CD4-positive, alpha-beta T cell (primary cell): ENCODE measurements around the gene BABAM2. TPM values are rescaled to one million over a fixed set of nuclear protein-coding genes. Genes with fewer than 3 reads are reported as not detected.

ENCODE experiments used
- ATAC-seq: fragments of 200-7000 bp; cut with Tn5 transposase; one replicate; pipeline ENCODE4 v1.10.0; 2022; ENCODE audit warnings: mild to moderate bottlenecking; ENCODE audit not compliant: poor library complexity
- CTCF ChIA-PET: fragments of 350-600 bp; sonication (Branson Sonifier 250); formaldehyde crosslinking; loops from one replicate; lab custom pipeline; 2021; ENCODE audit warnings: antibody characterized with exemption, inconsistent platforms; lab: Charles Lee
- POLR2A ChIA-PET: fragments of 350-600 bp; sonication (Branson Sonifier 250); formaldehyde crosslinking; loops from one replicate; lab custom pipeline; 2021; ENCODE audit warnings: antibody characterized with exemption, inconsistent platforms; lab: Charles Lee
- DNase-seq, 14 experiments: peaks; one replicate each; pipeline ENCODE4 v3.0.0-alpha.2; 2013 to 2020; ENCODE audit warnings: mixed read lengths in 2 of 14
- H3K27ac ChIP-seq, 2 donors: one replicate each; pipeline versions ENCODE4 v1.5.1 to v1.7.0; 2013; ENCODE audit warnings: low read length in 2 of 2, low read depth in 1 of 2, mild to moderate bottlenecking in 1 of 2
- H3K27me3 ChIP-seq, 2 experiments: 1 replicate in 1 of 2; 2 replicates in 1 of 2; pipeline versions ENCODE4 v1.6.1 to v1.7.0; 2013; ENCODE audit warnings: low read length in 2 of 2, control low read depth in 1 of 2, mild to moderate bottlenecking in 1 of 2, moderate library complexity in 1 of 2; ENCODE audit not compliant: insufficient read depth in 2 of 2, control insufficient read depth in 1 of 2
- H3K36me3 ChIP-seq: one replicate; pipeline ENCODE4 v1.6.1; 2013; ENCODE audit warnings: low read length, control low read depth; ENCODE audit not compliant: insufficient read depth
- H3K4me1 ChIP-seq: one replicate; pipeline ENCODE4 v1.6.1; 2013; ENCODE audit warnings: low read length, control low read depth; ENCODE audit not compliant: insufficient read depth
- H3K4me3 ChIP-seq: one replicate; pipeline ENCODE4 v1.5.1; 2013; ENCODE audit warnings: mild to moderate bottlenecking, low read length, moderate library complexity
- H3K9me3 ChIP-seq, 2 experiments: 1 replicate in 1 of 2; 2 replicates in 1 of 2; pipeline versions ENCODE4 v1.6.1 to v1.7.0; 2013; ENCODE audit warnings: low read length in 2 of 2, mild to moderate bottlenecking in 2 of 2, control low read depth in 1 of 2, moderate library complexity in 1 of 2; ENCODE audit not compliant: control insufficient read depth in 1 of 2, insufficient read depth in 1 of 2
- H3K27ac Mint-ChIP-seq: one replicate; pipeline ENCODE4 v1.8.0; 2020; ENCODE audit warnings: mixed read lengths
- H3K27me3 Mint-ChIP-seq: one replicate; pipeline ENCODE4 v1.8.0; 2021; ENCODE audit warnings: mixed read lengths
- H3K36me3 Mint-ChIP-seq: one replicate; pipeline ENCODE4 v1.8.0; 2021; ENCODE audit warnings: low read depth, mixed read lengths
- H3K4me1 Mint-ChIP-seq: one replicate; pipeline ENCODE4 v1.8.0; 2021; ENCODE audit warnings: low read depth, mixed read lengths
- H3K4me3 Mint-ChIP-seq: one replicate; pipeline ENCODE4 v1.8.0; 2020; ENCODE audit warnings: mild to moderate bottlenecking, mixed read lengths
- H3K9me3 Mint-ChIP-seq: one replicate; pipeline ENCODE4 v1.8.0; 2020; ENCODE audit warnings: mixed read lengths
- intact Hi-C, 2 experiments: fragments of 100-400 bp; cut with DNase I in 1 of 2; cut with micrococcal nuclease in 1 of 2; formaldehyde crosslinking; loops; one replicate each; pipeline versions ENCODE4 v1.15.1 to v1.9.0; 2023 to 2025; cut with DNase I, micrococcal nuclease
- total RNA-seq, 174 experiments: library from RNA in 2 of 174; stranded (reverse) in 2 of 174; gene quantifications; one replicate each; pipeline ENCODE4 v1.2.3 and lab custom pipeline; 2021 to 2026
- TF ChIP-seq, protein P1 (sequence below): fragments of 200-600 bp; IDR thresholded peaks from one replicate; pipeline ENCODE4 v1.8.0; 2022; ENCODE audit warnings: antibody characterized with exemption, mild to moderate bottlenecking

The BABAM2 gene
- total RNA-seq, 2 experiments from 2014 or later: 29.2 to 32.8 TPM

DNA sequence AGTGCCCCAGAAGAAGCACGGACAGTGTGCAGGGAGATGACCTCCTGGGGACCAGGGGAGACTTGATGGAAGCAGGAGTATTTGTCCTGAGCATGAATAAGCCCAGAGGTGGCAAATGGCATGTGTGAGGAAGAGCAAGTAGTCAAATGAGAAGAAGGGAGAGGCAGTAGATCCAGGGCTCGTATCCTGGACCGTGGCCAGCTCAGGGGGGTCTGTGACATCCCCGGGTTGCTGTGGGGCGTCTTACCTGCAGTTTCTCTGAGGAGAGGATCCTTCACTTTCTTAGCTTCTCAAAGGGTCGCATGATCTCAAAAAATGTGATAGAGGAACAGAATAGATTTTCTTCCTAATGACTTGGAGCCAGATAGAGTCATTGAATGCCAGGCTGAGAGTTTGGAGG, 445.1 kb downstream of the BABAM2 start:
- DNase-seq: no peak
- no peak overlapping the region for H3K27ac ChIP-seq
- ChIA-PET CTCF (no interaction called here), POLR2A (no interaction called here)
- Mint-ChIP-seq H3K4me3 (no peak overlapping the region), H3K27me3 (no peaks in the 10 kb centered on the region), H3K36me3 (peaks cover 8% of the 10 kb centered on the region), H3K27ac (peak overlapping the region; percentile 15), H3K9me3 (no peaks in the 10 kb centered on the region), H3K4me1 (no peaks in the 10 kb centered on the region)
- no peaks in the 10 kb centered on the region for H3K9me3 ChIP-seq
- peaks cover 4% of the 10 kb centered on the region for H3K36me3 ChIP-seq
- H3K4me1 ChIP-seq: no peaks in the 10 kb centered on the region
- intact Hi-C loops: no loop called here
- no peak for ATAC-seq
- TF ChIP-seq, protein P1, sequence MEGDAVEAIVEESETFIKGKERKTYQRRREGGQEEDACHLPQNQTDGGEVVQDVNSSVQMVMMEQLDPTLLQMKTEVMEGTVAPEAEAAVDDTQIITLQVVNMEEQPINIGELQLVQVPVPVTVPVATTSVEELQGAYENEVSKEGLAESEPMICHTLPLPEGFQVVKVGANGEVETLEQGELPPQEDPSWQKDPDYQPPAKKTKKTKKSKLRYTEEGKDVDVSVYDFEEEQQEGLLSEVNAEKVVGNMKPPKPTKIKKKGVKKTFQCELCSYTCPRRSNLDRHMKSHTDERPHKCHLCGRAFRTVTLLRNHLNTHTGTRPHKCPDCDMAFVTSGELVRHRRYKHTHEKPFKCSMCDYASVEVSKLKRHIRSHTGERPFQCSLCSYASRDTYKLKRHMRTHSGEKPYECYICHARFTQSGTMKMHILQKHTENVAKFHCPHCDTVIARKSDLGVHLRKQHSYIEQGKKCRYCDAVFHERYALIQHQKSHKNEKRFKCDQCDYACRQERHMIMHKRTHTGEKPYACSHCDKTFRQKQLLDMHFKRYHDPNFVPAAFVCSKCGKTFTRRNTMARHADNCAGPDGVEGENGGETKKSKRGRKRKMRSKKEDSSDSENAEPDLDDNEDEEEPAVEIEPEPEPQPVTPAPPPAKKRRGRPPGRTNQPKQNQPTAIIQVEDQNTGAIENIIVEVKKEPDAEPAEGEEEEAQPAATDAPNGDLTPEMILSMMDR: no peak
- no peaks in the 10 kb centered on the region for H3K27me3 ChIP-seq
- H3K4me3 ChIP-seq: no peak overlapping the region

DNA sequence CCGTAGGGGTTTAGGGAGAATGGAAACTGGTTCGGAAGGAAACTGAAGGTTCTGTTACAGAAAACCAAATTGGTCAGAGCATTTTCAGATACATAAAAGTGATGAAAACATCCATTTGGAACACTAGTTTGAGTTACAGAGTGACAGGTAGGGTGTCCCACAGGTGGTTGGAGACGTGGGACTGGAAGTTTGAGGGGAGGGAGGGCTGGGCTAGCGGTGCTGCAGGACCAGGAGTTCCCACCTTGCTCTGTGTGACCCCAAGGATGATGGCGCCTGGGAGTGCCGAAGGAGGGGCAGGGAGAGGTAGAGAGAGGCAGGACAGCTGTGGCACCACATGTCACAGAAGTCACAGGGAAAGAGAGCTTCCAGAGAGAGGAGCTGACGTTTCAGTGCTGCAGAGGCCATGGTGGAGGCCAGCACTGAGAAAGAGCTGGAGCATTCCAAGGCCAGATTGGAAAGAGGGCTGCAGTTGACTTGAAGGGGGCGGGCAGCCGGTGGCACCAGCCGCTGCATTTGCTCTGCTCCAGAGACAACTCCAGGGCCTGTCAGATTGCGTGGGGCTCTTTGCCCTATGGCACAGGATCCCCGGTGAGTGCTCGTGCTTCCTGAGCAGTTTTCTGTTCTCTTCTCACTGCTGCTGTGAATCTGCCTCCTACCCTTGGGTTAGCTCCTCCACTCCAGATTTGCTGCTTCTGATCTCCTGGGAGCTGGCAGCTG, 445.9 kb downstream of the BABAM2 start:
- ChIA-PET CTCF (no interaction called here), POLR2A (no interaction called here)
- H3K4me1 ChIP-seq: no peaks in the 10 kb centered on the region
- no peaks in the 10 kb centered on the region for H3K9me3 ChIP-seq
- intact Hi-C loops: no loop called here
- DNase-seq (no peak), ATAC-seq (no peak)
- no peaks in the 10 kb centered on the region for H3K4me1 Mint-ChIP-seq
- no peak overlapping the region for H3K4me3 Mint-ChIP-seq
- H3K27me3 Mint-ChIP-seq: no peaks in the 10 kb centered on the region
- no peaks in the 10 kb centered on the region for H3K27me3 ChIP-seq
- TF ChIP-seq, protein P1: no peak
- no peak overlapping the region for H3K27ac ChIP-seq
- peak overlapping the region; percentile 15 for H3K27ac Mint-ChIP-seq
- H3K36me3 ChIP-seq: peaks cover 4% of the 10 kb centered on the region
- H3K4me3 ChIP-seq: no peak overlapping the region
- H3K36me3 Mint-ChIP-seq: peaks cover 8% of the 10 kb centered on the region
- no peaks in the 10 kb centered on the region for H3K9me3 Mint-ChIP-seq

- no peak overlapping the region for H3K4me3 Mint-ChIP-seq
- no peaks in the 10 kb centered on the region for H3K27me3 Mint-ChIP-seq
- TF ChIP-seq, protein P1: no peak
- intact Hi-C loops: no loop called here
- no peaks in the 10 kb centered on the region for H3K9me3 Mint-ChIP-seq
- no peak for ATAC-seq
- ChIA-PET CTCF (no interaction called here), POLR2A (no interaction called here)
- Histone ChIP-seq H3K36me3 (peaks cover 4% of the 10 kb centered on the region), H3K27ac (no peak overlapping the region), H3K27me3 (no peaks in the 10 kb centered on the region), H3K4me3 (no peak overlapping the region), H3K4me1 (no peaks in the 10 kb centered on the region), H3K9me3 (no peaks in the 10 kb centered on the region)
- no peak for DNase-seq
- H3K4me1 Mint-ChIP-seq: no peaks in the 10 kb centered on the region
- peaks cover 8% of the 10 kb centered on the region for H3K36me3 Mint-ChIP-seq
- H3K27ac Mint-ChIP-seq: no peak overlapping the region
Observed at GRCh38 chr2:28336982-28337627, 446.6 kb downstream of the BABAM2 start.
